Mesendoderm (in vitro differentiated cells): Measurements from ENCODE around the gene TP53I3.
"Not testable (repeated sequence)": the region's sequence is repeated elsewhere in the genome, so short reads cannot be mapped to it uniquely, and the experiment has no call there.

ENCODE experiments used
- DNase-seq: peaks from one replicate; pipeline ENCODE4 v3.0.0; 2013
- H2AK5ac ChIP-seq: 2 replicates; pipeline ENCODE4 v1.6.1; 2013; ENCODE audit warnings: low read length, inconsistent platforms
- H2BK120ac ChIP-seq: 2 replicates; pipeline ENCODE4 v1.6.1; 2013; ENCODE audit warnings: low read depth, mild to moderate bottlenecking, low read length, moderate library complexity, mixed read lengths
- H2BK15ac ChIP-seq: replicated peaks from 2 replicates; pipeline ENCODE4 v1.6.1; 2013; ENCODE audit warnings: low read depth, mild to moderate bottlenecking, moderate library complexity
- H2BK5ac ChIP-seq: 2 replicates; pipeline ENCODE4 v1.6.1; 2013; ENCODE audit warnings: low read length, inconsistent platforms
- H3K18ac ChIP-seq: 2 replicates; pipeline ENCODE4 v1.6.1; 2013; ENCODE audit warnings: mild to moderate bottlenecking, low read length, mixed read lengths
- H3K23ac ChIP-seq: one replicate; pipeline ENCODE4 v1.6.1; 2013; ENCODE audit warnings: low read length
- H3K27ac ChIP-seq: 2 replicates; pipeline ENCODE4 v1.5.1; 2013; ENCODE audit warnings: low read depth, mild to moderate bottlenecking, inconsistent platforms, low read length, moderate library complexity
- H3K27me3 ChIP-seq: 2 replicates; pipeline ENCODE4 v1.6.1; 2013; ENCODE audit warnings: low read length, control low read depth, mild to moderate bottlenecking, inconsistent platforms; ENCODE audit not compliant: insufficient read depth, poor library complexity
- H3K36me3 ChIP-seq: 2 replicates; pipeline ENCODE4 v1.6.1; 2013; ENCODE audit warnings: low read length, inconsistent platforms; ENCODE audit not compliant: control insufficient read depth, insufficient read depth
- H3K4ac ChIP-seq: one replicate; pipeline ENCODE4 v1.6.1; 2013; ENCODE audit warnings: low read depth, mild to moderate bottlenecking, low read length, moderate library complexity
- H3K4me1 ChIP-seq: 2 replicates; pipeline ENCODE4 v1.6.1; 2013; ENCODE audit warnings: low read depth, low read length, inconsistent platforms; ENCODE audit not compliant: control insufficient read depth
- H3K4me2 ChIP-seq: 2 replicates; pipeline ENCODE4 v1.6.1; 2013; ENCODE audit warnings: low read length
- H3K4me3 ChIP-seq: 2 replicates; pipeline ENCODE4 v1.5.1; 2013; ENCODE audit warnings: mild to moderate bottlenecking, low read length
- H3K56ac ChIP-seq: one replicate; pipeline ENCODE4 v1.6.1; 2013; ENCODE audit warnings: low read length
- H3K79me1 ChIP-seq: 2 replicates; pipeline ENCODE4 v1.6.1; 2013; ENCODE audit warnings: low read length, inconsistent platforms
- H3K79me2 ChIP-seq: 2 replicates; pipeline ENCODE4 v1.6.1; 2013; ENCODE audit warnings: mild to moderate bottlenecking, low read length; ENCODE audit not compliant: control insufficient read depth, insufficient read depth
- H3K9ac ChIP-seq: 2 replicates; pipeline ENCODE4 v1.6.1; 2013; ENCODE audit warnings: low read length, inconsistent platforms
- H4K5ac ChIP-seq: one replicate; pipeline ENCODE4 v1.6.1; 2013; ENCODE audit warnings: low read length
- H4K8ac ChIP-seq: one replicate; pipeline ENCODE4 v1.6.1; 2013; ENCODE audit warnings: low read depth, mild to moderate bottlenecking, control low read depth, low read length, moderate library complexity
- WGBS: extraction: QIAGEN DNeasy Blood & Tissue Kit; methylation state at CpG from one replicate; pipeline ENCODE4 v1.1.7; 2013; ENCODE audit warnings: low lambda C conversion rate, missing lambda C conversion rate; ENCODE audit not compliant: insufficient coverage; ENCODE audit errors: extremely low coverage; 5-methylcytosine and 5-hydroxymethylcytosine counted together

The TP53I3 gene

DNA sequence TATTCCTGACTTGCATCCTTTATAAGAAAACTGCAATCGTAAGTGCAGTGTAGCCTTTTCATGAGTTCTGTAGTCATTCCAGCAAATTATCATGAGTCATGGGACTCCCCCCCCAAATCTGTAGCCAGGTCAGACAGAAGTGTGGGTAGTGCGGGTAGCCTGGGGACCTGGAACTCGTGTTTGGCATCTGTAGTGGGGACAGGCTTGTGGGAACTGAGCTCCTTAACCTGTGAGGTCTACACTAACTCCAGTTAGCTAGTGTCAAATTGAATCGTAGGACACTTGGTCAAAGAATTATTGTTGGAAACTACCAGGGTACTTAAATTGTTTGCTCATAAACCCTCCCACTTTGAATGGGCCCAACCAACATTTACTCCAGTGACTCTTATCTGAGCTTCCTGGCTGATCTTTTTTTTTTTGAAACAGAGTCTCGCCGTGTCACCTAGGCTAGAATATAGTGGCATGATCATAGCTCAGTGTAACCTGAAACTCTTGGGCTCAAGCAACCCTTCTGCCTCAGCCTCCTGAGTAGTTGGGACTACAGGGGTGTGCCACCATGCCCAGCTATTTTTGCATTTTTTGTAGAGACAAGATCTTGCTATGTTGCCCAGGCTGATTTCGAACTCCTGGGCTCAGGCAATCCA is 26.1 kb upstream of the TP53I3 start:
- Histone ChIP-seq H2BK15ac (no peak overlapping the region), H3K27me3 (no peaks in the 10 kb centered on the region), H3K4me2 (no peak overlapping the region), H2AK5ac (no peak overlapping the region), H4K8ac (no peak overlapping the region), H3K9ac (no peak overlapping the region), H3K4me3 (no peak overlapping the region), H3K4me1 (no peaks in the 10 kb centered on the region), H3K56ac (no peak overlapping the region), H4K5ac (no peak overlapping the region), H3K23ac (no peak overlapping the region), H3K18ac (no peak overlapping the region), H3K27ac (no peak overlapping the region), H2BK5ac (no peak overlapping the region), H3K79me2 (no peaks in the 10 kb centered on the region), H3K79me1 (no peaks in the 10 kb centered on the region), H3K36me3 (no peaks in the 10 kb centered on the region), H2BK120ac (no peak overlapping the region), H3K4ac (no peak overlapping the region)
- DNase-seq: no peak
- no CpG with 5 or more reads among the region's 7 CpGs for WGBS

DNA sequence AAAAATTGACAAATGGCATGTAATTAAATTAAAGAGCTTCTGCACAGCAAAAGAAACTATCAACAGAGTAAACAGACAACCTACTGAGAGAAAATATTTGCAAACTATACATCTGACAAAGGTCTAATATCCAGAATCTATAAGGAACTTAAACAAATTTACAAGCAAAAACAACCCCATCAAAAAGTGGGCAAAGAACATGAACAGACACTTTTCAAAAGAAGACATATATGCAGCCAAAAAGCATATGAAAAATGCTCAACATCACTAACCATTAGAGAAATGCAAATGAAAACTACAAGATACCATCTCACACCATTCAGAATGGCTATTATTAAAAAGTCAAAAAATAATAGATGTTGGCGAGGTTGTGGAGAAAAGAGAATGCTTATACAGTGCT is 24.8 kb upstream of the TP53I3 start:
- not testable (repeated sequence) for H3K9ac ChIP-seq, H3K27ac ChIP-seq, DNase-seq, H2BK120ac ChIP-seq, H2BK5ac ChIP-seq, H3K18ac ChIP-seq, H3K56ac ChIP-seq, H2BK15ac ChIP-seq, H3K4me2 ChIP-seq, H3K4me1 ChIP-seq, H3K4me3 ChIP-seq, H3K36me3 ChIP-seq, H3K27me3 ChIP-seq, H3K79me2 ChIP-seq, H4K8ac ChIP-seq, H3K4ac ChIP-seq, H3K79me1 ChIP-seq, H3K23ac ChIP-seq, H2AK5ac ChIP-seq, H4K5ac ChIP-seq
- no CpG with 5 or more reads among the region's 1 CpG for WGBS

DNA sequence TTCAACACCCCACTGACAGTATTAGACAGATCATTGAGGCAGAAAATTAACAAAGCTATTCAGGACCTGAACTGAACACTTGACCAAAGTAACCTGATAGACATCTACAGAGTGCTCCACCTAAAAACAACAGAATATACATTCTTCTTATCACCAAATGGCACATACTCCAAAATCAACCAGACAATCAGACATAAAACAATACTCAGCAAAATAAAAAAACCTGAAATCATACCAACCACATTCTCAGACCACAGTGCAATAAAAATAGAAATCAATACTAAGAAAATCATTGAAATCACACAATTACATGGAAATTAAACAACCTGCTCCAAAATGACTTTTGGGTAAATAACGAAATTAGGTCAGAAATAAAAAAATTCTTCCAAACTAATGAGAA is 22.7 kb upstream of the TP53I3 start:
- Histone ChIP-seq H3K27ac (no peak overlapping the region), H3K36me3 (no peaks in the 10 kb centered on the region), H3K4me3 (no peak overlapping the region), H3K56ac (no peak overlapping the region), H3K79me1 (no peaks in the 10 kb centered on the region), H3K4me1 (no peaks in the 10 kb centered on the region), H3K4me2 (no peak overlapping the region), H3K23ac (no peak overlapping the region), H3K9ac (no peak overlapping the region), H2BK5ac (no peak overlapping the region), H3K18ac (no peak overlapping the region), H4K8ac (no peak overlapping the region), H4K5ac (no peak overlapping the region), H3K79me2 (no peaks in the 10 kb centered on the region), H2BK15ac (no peak overlapping the region), H3K27me3 (no peaks in the 10 kb centered on the region), H2BK120ac (no peak overlapping the region), H3K4ac (no peak overlapping the region), H2AK5ac (no peak overlapping the region)
- no peak for DNase-seq
- no CpG with 5 or more reads among the region's 1 CpG for WGBS

GRCh38 chr2:24106786-24107185 is 22.2 kb upstream of the TP53I3 start:
- no peaks in the 10 kb centered on the region for H3K79me1 ChIP-seq
- no peak overlapping the region for H2BK15ac ChIP-seq
- no peak overlapping the region for H3K56ac ChIP-seq
- no peak overlapping the region for H4K5ac ChIP-seq
- no peaks in the 10 kb centered on the region for H3K4me1 ChIP-seq
- H3K4me3 ChIP-seq: no peak overlapping the region
- H2BK120ac ChIP-seq: no peak overlapping the region
- no peak overlapping the region for H2AK5ac ChIP-seq
- no peak overlapping the region for H3K4ac ChIP-seq
- no peak overlapping the region for H4K8ac ChIP-seq
- no peaks in the 10 kb centered on the region for H3K27me3 ChIP-seq
- no peak overlapping the region for H3K9ac ChIP-seq
- no peak overlapping the region for H3K27ac ChIP-seq
- no peak for DNase-seq
- H3K18ac ChIP-seq: no peak overlapping the region
- no peak overlapping the region for H2BK5ac ChIP-seq
- no peak overlapping the region for H3K23ac ChIP-seq
- H3K4me2 ChIP-seq: no peak overlapping the region
- no peaks in the 10 kb centered on the region for H3K36me3 ChIP-seq
- no peaks in the 10 kb centered on the region for H3K79me2 ChIP-seq

- H3K23ac ChIP-seq: no peak overlapping the region
- no peak overlapping the region for H3K9ac ChIP-seq
- WGBS: no CpG with 5 or more reads among the region's 2 CpGs
- no peak overlapping the region for H2AK5ac ChIP-seq
- H3K4ac ChIP-seq: no peak overlapping the region
- H2BK5ac ChIP-seq: no peak overlapping the region
- H4K5ac ChIP-seq: no peak overlapping the region
- H3K4me2 ChIP-seq: no peak overlapping the region
- H3K4me1 ChIP-seq: no peaks in the 10 kb centered on the region
- no peak overlapping the region for H3K18ac ChIP-seq
- no peak overlapping the region for H3K27ac ChIP-seq
- no peaks in the 10 kb centered on the region for H3K79me1 ChIP-seq
- no peak overlapping the region for H2BK120ac ChIP-seq
- no peak overlapping the region for H3K56ac ChIP-seq
- no peaks in the 10 kb centered on the region for H3K36me3 ChIP-seq
- no peak for DNase-seq
- H3K4me3 ChIP-seq: no peak overlapping the region
- no peak overlapping the region for H4K8ac ChIP-seq
- no peak overlapping the region for H2BK15ac ChIP-seq
- no peaks in the 10 kb centered on the region for H3K27me3 ChIP-seq
- H3K79me2 ChIP-seq: no peaks in the 10 kb centered on the region
Observed at GRCh38 chr2:24105816-24106215, 21.2 kb upstream of the TP53I3 start.

- H3K4me1 ChIP-seq: no peaks in the 10 kb centered on the region
- no peak overlapping the region for H2AK5ac ChIP-seq
- no peaks in the 10 kb centered on the region for H3K36me3 ChIP-seq
- no peak overlapping the region for H2BK15ac ChIP-seq
- H4K8ac ChIP-seq: no peak overlapping the region
- H3K9ac ChIP-seq: no peak overlapping the region
- no peak for DNase-seq
- H3K79me2 ChIP-seq: no peaks in the 10 kb centered on the region
- no peak overlapping the region for H3K56ac ChIP-seq
- H3K4me2 ChIP-seq: no peak overlapping the region
- H3K27me3 ChIP-seq: no peaks in the 10 kb centered on the region
- H3K4ac ChIP-seq: no peak overlapping the region
- no peak overlapping the region for H2BK120ac ChIP-seq
- no peak overlapping the region for H3K27ac ChIP-seq
- H3K4me3 ChIP-seq: no peak overlapping the region
- H2BK5ac ChIP-seq: no peak overlapping the region
- H3K23ac ChIP-seq: no peak overlapping the region
- H3K79me1 ChIP-seq: no peaks in the 10 kb centered on the region
- no peak overlapping the region for H4K5ac ChIP-seq
- no CpG with 5 or more reads among the region's 4 CpGs for WGBS
- H3K18ac ChIP-seq: no peak overlapping the region
Observed at GRCh38 chr2:24104906-24105305, 20.3 kb upstream of the TP53I3 start.
